ENCODE measurements around the gene PSTPIP1.
"Not testable (repeated sequence)": the region's sequence is repeated elsewhere in the genome, so short reads cannot be mapped to it uniquely, and the experiment has no call there.

The PSTPIP1 gene

GRCh38 chr15:76994971-76995945 lies at the start of gene PSTPIP1:
Gene PSTPIP1, plus strand, starts transcription at chr15:76995126. Its CDS starts 448 bp downstream, at chr15:76995574.
- peak; percentile 63 for DNase-seq

GRCh38 chr15:76945494-76946093 lies 49.3 kb upstream of the PSTPIP1 start:
- no peak for DNase-seq

- no peak for DNase-seq
Measured at GRCh38 chr15:76947454-76947853, 47.5 kb upstream of the PSTPIP1 start.

- DNase-seq: no peak
Measured at GRCh38 chr15:76951220-76951619, 43.7 kb upstream of the PSTPIP1 start.

- no peak for DNase-seq
Measured at GRCh38 chr15:76953913-76954312, 41.0 kb upstream of the PSTPIP1 start.

- DNase-seq: no peak
Measured at GRCh38 chr15:76954744-76955143, 40.2 kb upstream of the PSTPIP1 start.

GRCh38 chr15:76961268-76962011 lies 33.5 kb upstream of the PSTPIP1 start:
- DNase-seq: no peak

GRCh38 chr15:76962337-76963013 lies 32.5 kb upstream of the PSTPIP1 start:
- no peak for DNase-seq

GRCh38 chr15:76963596-76963995 lies 31.3 kb upstream of the PSTPIP1 start:
- no peak for DNase-seq

- DNase-seq: no peak
Measured at GRCh38 chr15:76964157-76964556, 30.8 kb upstream of the PSTPIP1 start.

- DNase-seq: not testable (repeated sequence)
Measured at GRCh38 chr15:76966051-76966450, 28.9 kb upstream of the PSTPIP1 start.

- no peak for DNase-seq
Measured at GRCh38 chr15:76967067-76967466, 27.9 kb upstream of the PSTPIP1 start.

GRCh38 chr15:76968306-76968705 lies 26.6 kb upstream of the PSTPIP1 start:
- no peak for DNase-seq

- DNase-seq: no peak
Measured at GRCh38 chr15:76972389-76973361, 22.3 kb upstream of the PSTPIP1 start.

- peak; percentile 58 for DNase-seq
Measured at GRCh38 chr15:76973362-76973743, 21.6 kb upstream of the PSTPIP1 start.

- no peak for DNase-seq
Measured at GRCh38 chr15:76973906-76974305, 21.0 kb upstream of the PSTPIP1 start.

- no peak for DNase-seq
Measured at GRCh38 chr15:76974456-76975036, 20.4 kb upstream of the PSTPIP1 start.

GRCh38 chr15:76976141-76976540 lies 18.8 kb upstream of the PSTPIP1 start:
- no peak for DNase-seq

GRCh38 chr15:76976572-76977270 lies 18.2 kb upstream of the PSTPIP1 start:
- DNase-seq: no peak

GRCh38 chr15:76978522-76979330 lies 16.2 kb upstream of the PSTPIP1 start:
- DNase-seq: no peak
